GM21737 (cell line): ENCODE results near the gene DECR2.
"Not testable (repeated sequence)": the region's sequence is repeated elsewhere in the genome, so short reads cannot be mapped to it uniquely, and the experiment has no call there.

ENCODE experiments used
- ATAC-seq: cut with Tn5 transposase; IDR thresholded peaks from one replicate; pipeline ENCODE4 v1.9.1; 2021; ENCODE audit warnings: mild to moderate bottlenecking, moderate library complexity; ENCODE audit not compliant: unreplicated experiment

Gene DECR2

GRCh38 chr16:398561-399339 lies 2.9 kb upstream of the DECR2 start:
- ATAC-seq = no peak

GRCh38 chr16:399340-400019 lies 2.2 kb upstream of the DECR2 start:
- no peak for ATAC-seq

- no peak for ATAC-seq
Measured at GRCh38 chr16:400061-400591, 1.6 kb upstream of the DECR2 start.

- ATAC-seq = no peak
Measured at GRCh38 chr16:404971-405486, 3.3 kb downstream of the DECR2 start.

GRCh38 chr16:405548-406506 lies 4.1 kb downstream of the DECR2 start:
- ATAC-seq = no peak

- no peak for ATAC-seq
Measured at GRCh38 chr16:407253-407652, 5.6 kb downstream of the DECR2 start.

- no peak for ATAC-seq
Measured at GRCh38 chr16:410516-411178, 9.0 kb downstream of the DECR2 start.

- ATAC-seq = no peak
Measured at GRCh38 chr16:411576-412265, 10.0 kb downstream of the DECR2 start.

- ATAC-seq = no peak
Measured at GRCh38 chr16:414395-415169, 12.9 kb downstream of the DECR2 start.

GRCh38 chr16:415170-415498 lies 13.4 kb downstream of the DECR2 start:
- ATAC-seq = not testable (repeated sequence)

GRCh38 chr16:422179-422578 lies 20.5 kb downstream of the DECR2 start:
- ATAC-seq = not testable (repeated sequence)

GRCh38 chr16:424033-424622 lies 22.4 kb downstream of the DECR2 start:
- no peak for ATAC-seq

- ATAC-seq = no peak
Measured at GRCh38 chr16:424623-425081, 23.0 kb downstream of the DECR2 start.

GRCh38 chr16:425082-425718 lies 23.5 kb downstream of the DECR2 start, which contains the start of gene RAB11FIP3:
RAB11FIP3 (plus strand) TSS chr16:425649; CDS start chr16:426007, 358 bp downstream.
- peak; percentile 74 for ATAC-seq

- ATAC-seq = peak; percentile 37
Measured at GRCh38 chr16:425740-426114, 24.0 kb downstream of the DECR2 start.

GRCh38 chr16:426115-426905 lies 24.6 kb downstream of the DECR2 start:
- ATAC-seq = peak; percentile 20

- ATAC-seq = no peak
Measured at GRCh38 chr16:426906-427249, 25.2 kb downstream of the DECR2 start.
